HG02798 (cell line): ENCODE data around the gene SLC22A6.
"Not testable (repeated sequence)": the region's sequence is repeated elsewhere in the genome, so short reads cannot be mapped to it uniquely, and the experiment has no call there.

ENCODE experiments used
- ATAC-seq: cut with Tn5 transposase; IDR thresholded peaks from one replicate; pipeline ENCODE4 v1.9.1; 2021; ENCODE audit warnings: mild to moderate bottlenecking; ENCODE audit not compliant: unreplicated experiment, poor library complexity

Gene SLC22A6

DNA sequence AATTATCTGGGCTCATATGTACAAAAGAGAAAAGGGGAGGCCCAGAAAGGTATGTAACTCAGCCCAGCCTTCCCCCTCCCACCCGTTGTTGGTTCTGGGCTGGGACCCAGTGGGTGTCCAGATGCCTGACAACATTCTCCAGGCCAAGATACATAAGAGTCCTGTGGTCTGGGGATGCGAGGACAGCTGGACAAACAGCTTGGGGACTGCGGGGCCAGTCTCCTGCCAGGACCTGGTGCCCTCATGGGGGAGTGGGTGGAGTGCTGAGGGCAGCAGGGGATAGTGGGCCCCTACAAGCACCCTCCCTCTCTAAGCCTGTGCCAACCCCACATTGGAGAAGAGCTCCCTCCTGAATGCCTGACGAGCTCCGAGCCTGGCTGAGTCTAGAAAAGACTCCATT is 3.5 kb upstream of the SLC22A6 start:
- no peak for ATAC-seq

DNA sequence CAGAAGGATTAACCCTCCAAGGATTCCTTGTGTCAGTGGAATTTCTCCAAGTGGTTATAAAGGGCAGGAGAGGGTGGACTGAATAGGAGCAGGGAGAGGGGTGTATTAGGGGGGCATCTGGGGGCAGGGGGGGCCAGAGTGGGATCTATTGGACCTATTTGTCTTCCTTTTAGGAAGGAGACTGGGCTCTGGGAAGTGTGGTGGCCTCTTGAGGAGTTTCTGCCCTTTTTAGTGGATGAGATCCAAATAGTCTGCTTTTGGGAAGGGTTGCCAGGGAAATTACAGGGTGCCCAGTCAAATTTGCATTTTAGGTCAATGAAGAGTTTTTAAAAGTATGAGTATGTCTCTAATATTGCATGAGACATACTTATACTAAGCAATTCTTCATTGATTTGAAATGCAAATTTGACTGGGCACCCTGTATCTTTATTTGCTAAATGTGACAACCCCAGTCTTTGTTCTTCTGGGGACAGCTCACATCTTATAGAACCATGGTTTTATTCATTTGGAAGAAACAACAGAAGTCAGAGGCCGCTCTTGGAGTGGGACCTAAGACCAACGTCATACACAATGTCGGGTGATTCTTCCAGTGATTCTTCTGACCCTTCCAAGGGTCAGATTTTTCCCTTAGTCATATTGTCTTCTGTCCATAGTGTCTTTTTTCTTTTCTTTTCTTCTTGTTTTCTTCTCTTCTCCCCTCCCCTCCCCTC is 429 bp upstream of the SLC22A6 start:
- no peak for ATAC-seq

DNA sequence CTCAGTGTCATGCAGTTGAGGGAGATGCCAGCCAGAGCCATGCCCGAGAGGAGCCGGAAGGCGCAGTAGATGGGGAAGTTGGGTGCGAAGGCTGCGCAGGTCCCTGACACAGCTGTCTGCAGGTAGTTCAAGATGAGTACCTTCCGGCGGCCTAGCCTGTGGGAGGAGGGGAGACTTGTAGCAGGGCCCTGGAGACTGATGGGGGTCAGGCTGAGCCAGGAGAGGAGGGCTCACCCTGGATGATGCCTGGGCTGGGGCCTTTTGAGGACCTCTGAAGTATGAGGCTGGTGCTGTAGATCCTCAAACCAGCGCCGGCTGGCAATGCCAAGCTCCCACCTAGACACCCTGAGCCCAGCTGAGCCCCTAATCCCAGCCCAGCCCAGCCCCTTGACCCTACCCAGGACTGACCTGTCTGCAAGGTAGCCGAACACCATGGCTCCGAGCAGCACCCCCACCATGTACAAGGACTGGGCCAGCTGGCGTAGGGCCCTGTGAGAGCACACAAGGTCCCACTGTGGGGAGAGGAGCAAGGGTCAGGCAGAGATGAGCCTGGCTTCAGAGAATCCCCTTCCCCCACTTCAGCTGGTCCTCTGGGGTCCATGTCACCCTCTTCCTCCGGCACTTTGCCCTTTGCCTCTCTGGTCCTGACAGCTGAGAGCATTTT is 1.1 kb downstream of the SLC22A6 start:
- ATAC-seq = no peak

DNA sequence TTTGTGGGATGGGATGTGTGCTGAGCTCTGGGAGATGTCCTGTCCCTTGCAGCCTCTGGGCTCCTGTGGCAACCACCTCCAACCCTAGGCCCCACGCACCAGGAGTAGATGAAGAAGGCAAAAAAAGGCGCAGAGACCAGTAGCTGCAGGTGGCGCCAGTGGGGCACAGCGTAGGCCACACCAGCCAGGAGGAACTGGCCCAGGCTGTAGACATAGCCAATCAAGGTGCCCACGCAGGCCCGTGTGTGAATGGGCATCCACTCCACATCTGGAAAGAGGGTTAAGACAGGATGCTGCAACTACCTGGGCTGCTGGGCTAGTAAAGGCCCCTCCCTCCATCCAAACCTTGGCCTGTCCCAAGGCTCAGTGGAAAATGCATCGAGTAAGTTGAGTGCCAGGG is 3.0 kb downstream of the SLC22A6 start:
- ATAC-seq = no peak

DNA sequence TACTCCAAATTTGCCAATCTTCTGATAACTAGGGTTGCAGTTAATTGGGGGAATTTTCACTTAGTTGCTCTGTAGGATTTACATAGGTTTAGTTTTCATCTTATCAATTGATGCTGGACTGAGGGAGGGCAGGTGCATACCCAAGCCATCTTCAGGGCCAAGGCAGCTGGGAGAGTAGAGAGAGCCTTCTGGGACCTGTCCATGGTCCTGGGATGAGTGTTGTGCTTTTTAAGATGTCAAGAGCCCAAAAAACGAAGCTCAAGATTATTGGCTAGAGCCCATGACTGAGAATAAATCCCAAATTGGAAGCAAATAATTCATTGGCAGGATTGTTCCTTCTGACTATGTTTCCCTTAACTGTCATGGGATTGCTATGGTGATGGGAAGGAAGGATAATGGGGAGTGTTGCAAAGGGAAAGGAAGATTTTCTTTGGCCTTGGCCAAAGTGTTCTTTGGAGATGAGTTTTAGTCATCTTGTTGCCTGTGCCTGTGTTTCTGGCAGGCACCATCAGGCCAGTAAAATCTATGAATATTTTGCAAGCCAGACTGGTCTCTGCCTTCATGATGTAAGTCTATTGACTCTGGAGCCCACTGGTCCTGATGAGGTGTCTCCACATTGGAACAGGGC is 4.5 kb downstream of the SLC22A6 start:
- ATAC-seq = no peak

DNA sequence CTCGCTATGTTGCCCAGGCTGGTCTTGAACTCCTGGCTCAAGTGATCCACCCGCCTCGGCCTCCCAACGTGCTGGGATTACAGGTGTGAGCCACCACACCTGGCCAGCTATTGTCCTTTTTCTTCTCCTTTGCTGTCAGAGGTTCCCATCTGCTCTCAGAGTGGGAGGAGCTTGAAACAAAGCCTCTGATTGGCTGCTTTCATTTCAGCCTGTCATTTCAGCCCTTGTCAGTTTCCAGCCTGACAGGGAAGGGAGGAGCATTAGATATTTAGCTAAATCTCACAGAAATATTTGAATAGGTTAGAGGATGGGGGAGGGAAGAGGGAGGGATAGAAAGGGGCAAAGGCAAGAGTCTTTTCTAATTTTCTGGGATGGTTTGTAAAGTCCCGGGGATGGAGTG is 8.7 kb downstream of the SLC22A6 start:
- no peak for ATAC-seq

DNA sequence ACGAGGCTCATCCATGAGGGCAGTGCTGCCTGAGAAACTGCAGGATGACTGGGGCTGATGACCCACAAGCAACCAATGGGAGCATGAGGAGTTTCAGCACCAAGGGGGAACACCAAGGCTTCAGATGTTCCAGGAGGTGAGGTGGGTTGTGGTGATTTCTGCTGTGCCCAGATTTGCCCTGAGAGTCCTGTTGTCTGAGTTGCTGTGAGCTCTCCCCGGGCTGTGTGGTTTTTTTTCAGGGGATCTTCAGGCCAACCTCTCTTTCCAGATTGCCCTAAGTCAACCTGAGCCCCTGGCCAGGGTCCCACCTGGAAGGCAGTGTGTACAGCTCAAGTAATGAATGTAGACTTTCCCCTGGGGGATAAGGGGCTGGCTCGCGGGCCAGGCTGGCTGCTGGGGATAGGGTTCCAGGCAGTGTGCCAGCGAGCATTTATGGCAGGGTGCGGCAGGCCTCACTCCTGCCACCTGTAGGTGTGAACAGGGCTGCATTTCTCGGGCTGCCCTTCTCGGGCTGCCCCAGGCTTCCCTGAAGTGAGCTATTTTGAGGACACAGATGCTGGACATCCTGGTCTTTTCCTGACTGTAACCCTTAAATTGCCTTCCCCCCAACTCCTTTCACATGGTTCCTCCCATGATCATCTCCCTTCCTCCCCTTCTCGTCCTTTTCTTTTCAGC is 9.8 kb downstream of the SLC22A6 start:
- ATAC-seq = no peak

DNA sequence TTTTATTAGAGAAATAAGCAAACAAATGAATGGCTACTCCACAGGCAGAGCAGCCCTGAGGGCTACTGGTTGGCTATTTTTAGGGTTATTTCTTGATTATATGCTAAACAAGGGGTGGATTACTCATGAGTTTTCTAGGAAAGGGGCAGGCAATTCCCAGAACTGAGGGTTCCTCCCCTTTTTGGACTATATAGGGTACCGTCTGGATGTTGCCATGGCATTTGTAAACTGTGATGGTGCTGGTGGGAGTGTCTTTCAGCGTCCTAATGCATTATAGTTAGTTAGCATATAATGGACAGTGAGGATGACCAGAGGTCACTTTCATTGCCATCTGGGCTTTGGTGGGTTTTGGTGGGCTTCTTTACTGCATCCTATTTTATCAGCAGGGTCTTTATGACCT is 19.2 kb downstream of the SLC22A6 start:
- no peak for ATAC-seq

DNA sequence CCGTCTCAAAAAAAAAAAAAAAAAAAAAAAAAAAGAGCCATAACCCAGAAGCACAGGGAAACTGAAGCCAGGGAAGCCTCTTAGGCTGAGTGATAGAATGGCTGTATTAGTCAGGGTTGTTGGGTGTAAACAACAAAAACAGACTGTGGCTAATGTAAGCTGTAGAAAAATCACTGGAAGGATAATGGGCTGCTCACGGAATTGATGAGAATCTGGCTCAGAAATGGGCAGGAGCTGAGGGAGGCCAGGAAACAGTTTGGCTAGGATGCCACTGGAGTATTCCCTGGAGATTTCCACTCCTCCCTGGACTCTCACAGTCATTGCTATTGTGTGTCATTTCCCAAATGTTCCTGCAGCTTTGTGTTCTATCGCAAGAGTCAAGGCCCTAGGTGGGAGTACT is 22.4 kb downstream of the SLC22A6 start:
- ATAC-seq = no peak

DNA sequence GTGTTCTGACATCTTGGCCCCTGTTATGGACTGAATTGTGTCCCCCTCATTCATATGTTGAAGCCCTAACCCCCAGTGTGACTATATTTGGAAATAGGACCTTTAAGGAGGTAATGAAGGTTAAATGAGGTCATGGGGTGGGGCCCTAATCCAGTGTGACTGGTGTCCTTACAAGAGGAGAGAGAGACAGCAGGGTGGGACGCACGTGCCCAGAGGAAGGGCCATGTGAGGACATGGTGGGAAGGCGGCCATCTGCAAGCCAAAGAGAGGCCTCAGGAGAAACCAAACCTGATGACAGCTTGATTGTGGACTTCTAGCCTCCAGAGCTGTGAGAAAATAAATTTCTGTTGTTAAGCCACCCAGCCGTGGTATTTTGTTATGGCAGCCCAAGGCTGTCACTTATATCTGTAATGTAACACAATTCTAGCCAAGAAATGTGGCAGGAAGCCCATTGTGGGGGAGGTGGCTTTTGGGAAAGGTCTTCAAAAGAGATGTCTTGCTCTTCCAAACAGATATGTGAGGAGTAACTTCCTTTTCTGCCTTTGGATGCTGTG is 23.7 kb downstream of the SLC22A6 start:
- ATAC-seq = no peak

DNA sequence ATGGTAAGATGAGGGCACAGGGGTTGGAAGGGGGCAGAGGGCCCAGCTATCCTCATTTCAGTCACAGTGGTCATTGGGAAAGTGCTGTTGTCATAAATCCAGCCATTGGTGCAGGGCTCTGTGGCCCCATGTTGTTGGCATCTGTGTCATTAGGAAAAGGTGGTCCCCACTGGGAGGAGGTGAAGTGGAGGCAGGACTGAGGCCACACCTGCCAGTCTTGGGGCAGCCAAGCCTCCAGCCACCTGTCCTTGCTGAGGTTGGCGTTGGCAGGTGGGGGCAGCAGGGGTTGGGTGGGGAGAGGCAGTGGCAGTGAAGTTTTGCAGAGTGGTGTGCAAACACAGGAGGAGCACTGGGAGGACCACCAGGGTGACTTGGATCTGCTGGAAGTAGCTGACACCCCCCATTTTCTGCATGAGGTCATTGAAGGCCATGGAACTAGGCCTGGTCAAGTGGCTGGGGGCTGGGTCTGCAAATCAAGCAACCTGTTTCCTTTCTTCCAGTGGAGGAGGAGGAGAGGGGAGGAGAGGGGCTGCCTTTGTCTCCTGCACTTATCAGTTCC is 25.3 kb downstream of the SLC22A6 start:
- ATAC-seq = no peak

DNA sequence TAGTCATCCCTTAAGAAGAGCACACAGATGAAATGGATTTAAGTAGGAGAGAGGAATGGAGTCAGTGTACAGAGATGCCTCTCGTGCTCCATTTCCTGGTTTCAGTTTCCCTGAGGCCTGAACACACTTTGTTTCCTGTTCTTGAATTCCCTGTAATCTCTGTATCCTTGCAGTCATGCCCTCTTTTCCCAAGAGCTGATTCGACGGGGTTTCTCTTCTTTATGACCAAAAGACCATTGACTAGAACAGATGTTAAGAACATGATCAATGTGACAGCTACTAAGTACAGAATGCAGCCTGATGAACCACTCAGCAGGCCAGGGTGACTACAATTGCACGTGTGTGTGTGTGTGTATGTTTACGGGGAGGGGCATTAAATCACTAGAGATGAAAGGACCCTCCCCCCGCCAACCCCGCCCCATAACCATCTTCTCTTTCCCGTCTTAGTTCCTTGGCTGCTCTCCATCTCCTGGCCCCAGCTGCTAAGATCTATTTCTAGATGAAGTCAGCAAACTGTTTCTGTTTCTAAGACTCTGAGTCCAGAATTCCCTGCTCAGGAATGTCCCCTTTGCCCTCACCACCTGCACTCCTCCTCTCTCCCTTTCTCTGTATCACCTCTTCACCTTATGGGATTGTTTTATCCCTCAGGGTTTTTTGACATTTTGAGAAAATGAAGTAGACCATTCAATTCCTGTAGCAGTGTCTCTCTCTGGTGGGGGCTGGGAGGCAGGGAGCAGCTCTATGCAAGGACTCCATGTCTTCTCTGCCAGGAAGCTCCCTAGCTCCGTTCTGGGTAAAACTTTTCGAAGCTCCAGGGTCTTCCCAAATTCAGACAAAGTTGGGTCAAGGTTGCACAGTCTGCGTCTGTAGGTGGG is 26.0 kb downstream of the SLC22A6 start:
- no peak for ATAC-seq

DNA sequence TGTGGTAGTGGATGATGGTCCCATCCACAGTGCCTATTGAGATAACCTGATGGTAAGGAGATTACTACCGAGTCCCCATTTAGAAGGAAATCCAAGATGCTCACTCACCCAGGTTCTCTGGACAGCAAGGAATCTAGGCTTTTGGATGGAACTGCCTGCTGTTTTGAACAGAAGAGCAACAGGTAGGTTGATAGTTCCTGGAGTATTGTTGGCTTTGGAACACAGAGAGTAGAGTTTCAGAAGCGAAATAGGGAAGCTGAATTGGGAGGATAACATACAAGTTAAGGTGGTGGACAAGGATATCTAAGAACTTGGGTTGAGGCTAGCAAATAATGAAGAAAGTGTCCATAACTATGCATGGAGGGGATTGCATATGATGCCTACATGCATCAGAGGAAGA is 27.6 kb downstream of the SLC22A6 start:
- ATAC-seq = no peak

DNA sequence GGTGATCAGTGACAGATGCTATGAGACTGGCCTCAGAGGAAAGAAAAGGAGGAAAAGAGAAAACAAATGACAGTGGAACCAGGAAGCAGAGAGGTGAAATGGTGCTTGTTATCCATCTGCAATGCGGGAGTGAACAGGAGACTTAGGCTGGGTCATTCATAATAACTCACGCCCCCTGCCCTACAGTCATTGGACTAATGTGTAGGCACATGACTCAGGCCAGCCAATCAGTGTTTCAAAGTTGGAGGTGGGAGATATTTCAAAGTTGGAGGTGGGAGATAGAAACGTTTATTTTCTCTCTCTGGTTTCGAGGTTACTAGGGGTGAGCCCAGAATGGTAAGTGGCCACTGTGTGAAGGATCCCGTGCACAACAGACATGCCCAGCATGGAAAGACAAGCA is 30.3 kb downstream of the SLC22A6 start:
- ATAC-seq = no peak

DNA sequence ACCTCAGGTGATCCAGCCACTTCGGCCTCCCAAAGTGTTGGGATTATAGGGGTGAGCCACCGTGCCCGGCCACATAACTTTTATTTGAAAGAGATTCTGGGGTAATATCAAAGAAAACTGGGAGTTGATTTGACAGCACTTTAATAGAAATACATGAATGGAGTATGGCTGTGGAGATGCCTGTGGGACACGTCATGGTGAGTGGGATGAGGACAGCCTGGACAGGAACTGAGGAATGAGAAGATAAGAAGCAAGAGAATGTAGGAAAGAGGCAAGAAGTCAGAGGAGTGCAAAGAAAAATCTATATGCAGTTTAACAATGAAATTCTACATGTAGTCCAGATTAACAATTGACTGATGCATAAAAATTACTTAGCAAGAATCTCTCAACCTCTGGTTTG is 31.0 kb downstream of the SLC22A6 start:
- no peak for ATAC-seq

DNA sequence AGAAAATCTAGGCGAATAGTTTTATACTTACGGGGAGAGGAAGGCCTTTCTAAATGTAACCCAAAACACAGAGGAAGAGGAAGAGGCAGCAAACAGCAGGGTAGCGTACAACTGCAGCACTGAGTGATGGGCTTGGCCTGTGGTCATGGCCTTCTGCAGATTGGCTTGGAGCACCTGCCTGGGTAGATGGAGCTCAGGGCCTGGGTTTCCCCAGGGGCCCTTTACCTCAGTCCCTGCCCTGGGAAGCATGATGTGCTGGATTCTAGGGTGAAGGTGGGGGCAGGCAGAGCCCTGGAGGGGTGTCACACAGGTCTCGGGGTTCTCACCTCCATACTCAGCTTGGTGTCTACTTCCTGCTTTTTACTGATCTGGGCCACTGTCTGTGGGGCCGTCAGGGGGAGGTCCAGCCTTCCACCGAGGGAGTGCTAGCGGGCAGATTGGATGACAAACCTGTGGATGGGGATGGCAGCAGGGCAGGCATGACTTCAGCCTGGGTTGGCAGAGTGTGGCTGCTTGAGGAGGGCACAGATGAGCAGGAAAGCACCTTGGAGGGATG is 35.9 kb downstream of the SLC22A6 start:
- no peak for ATAC-seq

DNA sequence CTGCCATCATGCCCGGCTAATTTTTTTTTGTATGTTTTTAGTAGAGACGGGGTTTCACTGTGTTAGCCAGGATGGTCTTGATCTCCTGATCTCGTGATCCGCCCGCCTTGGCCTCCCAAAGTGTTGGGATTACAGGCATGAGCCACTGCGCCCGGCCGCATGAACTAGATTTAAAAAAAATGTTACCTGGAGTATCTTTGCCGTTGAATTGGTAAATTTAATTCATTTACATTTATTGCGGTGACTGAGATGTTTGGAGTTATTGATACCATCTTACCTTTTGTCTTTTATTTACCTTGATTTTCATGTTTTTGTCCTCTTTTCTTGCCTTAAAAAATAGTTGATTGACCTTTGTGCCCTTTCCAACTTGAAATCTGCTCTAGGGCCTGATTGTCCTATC is 39.2 kb downstream of the SLC22A6 start:
- not testable (repeated sequence) for ATAC-seq

DNA sequence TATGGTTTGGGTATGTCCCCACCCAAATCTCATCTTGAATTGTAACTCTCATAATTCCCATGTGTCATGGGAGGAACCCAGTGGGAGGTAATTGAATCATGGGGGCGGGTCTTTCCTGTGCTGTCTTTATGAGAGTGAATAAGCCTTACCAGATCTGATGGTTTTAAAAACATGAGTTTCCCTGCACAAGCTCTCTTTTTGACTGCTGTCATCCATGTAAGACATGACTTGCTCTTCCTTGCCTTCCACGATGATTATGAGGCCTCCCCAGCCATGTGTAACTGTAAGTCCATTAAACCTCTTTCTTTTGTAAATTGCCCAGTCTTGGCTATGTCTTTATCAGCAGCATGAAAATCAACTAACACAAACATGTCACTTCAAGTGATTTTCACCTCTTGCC is 47.2 kb downstream of the SLC22A6 start:
- not testable (repeated sequence) for ATAC-seq

DNA sequence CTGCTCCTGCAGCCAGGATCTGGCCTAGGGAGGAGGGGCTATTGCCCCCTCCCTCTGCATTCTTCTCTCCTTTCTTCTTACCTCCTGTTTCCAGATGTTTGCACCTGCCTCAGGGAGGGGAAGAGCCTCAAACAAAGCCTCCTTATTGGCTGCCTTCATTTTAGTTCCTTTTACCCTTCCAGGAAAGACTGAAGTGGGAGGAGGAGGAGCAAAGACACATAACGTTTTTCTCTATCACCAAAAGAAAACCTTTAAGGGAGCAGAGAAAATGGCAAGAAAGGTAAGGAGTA is 50.3 kb downstream of the SLC22A6 start:
- ATAC-seq = no peak
